SK-N-DZ (cell line): ENCODE measurements around the gene NFKB1.

Experiments
- DNase-seq: peaks from one replicate; pipeline ENCODE4 v3.0.0-alpha.2; 2015; ENCODE audit warnings: low spot score

NFKB1 gene

GRCh38 chr4:102500352-102500695 is 835 bp upstream of the NFKB1 start:
- DNase-seq: peak; percentile 17

- peak; percentile 47 for DNase-seq
Measured at GRCh38 chr4:102501447-102501696, 213 bp downstream of the NFKB1 start.

GRCh38 chr4:102502543-102502818 is 1.3 kb downstream of the NFKB1 start:
- DNase-seq: no peak

GRCh38 chr4:102503301-102503746 is 2.2 kb downstream of the NFKB1 start:
- no peak for DNase-seq

DNA sequence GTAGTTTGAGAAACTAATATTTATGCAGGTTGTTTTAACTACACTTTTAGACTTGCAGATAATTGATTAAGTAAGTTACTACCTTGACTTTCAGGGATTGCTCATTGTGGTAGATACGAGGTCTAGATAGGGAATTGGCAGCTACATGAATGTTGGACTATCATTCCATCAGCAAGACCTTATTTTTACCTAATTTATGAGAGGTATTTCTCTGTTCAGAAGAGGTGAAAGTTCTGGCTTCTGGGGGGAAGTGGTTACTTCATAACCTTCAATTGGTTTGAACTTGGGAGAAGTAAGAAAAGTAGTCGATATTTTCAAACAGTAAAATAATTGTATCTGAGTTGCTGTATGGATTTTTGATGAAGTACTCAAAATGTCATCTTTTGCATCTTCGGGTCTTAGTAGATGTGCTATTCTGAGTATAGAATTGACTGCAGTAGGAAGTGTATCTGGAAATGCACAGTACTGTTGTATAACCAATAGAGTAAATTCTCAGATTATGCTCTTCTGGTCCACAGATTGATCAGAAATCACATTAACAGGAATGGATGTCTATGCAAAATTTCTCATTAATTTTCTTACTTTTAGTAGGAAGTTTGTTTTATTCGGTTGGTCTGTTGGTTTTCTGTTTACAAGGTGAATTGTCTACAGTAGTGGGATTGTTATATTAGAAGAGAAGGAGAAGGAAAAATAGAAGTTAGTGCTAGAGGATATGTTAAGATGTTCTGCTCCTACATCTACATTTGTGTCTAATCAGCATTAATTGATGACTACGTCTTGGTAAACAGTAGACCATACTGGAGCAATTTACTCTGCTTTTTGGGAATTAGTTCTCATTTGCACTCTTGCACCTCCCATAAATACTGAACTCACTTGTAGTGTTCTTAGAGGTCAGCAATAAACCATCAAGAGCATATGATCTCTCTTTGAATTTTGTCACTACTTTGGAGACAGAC is 3.0 kb downstream of the NFKB1 start:
- no peak for DNase-seq

- DNase-seq: no peak
Measured at GRCh38 chr4:102504941-102505340, 3.8 kb downstream of the NFKB1 start.

GRCh38 chr4:102505708-102506107 is 4.5 kb downstream of the NFKB1 start:
- no peak for DNase-seq

DNA sequence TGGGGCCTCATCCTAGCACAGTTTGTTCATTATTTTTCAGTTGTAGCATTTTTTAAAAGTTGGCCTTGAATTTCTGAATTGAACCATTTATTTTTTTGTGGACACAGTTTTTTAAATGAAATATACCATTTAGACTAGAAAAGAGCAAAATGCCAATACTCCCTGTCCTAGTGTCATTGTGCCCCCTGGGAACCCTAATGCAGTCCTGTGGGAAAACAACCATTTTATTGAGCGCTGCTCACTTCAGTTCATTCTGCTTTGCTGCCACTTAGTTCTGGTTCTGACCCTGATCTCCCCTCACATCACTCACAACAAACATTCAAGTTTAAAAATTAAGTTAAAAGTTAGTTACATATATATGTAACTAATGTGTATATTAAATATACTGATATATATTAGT is 5.4 kb downstream of the NFKB1 start:
- no peak for DNase-seq

DNA sequence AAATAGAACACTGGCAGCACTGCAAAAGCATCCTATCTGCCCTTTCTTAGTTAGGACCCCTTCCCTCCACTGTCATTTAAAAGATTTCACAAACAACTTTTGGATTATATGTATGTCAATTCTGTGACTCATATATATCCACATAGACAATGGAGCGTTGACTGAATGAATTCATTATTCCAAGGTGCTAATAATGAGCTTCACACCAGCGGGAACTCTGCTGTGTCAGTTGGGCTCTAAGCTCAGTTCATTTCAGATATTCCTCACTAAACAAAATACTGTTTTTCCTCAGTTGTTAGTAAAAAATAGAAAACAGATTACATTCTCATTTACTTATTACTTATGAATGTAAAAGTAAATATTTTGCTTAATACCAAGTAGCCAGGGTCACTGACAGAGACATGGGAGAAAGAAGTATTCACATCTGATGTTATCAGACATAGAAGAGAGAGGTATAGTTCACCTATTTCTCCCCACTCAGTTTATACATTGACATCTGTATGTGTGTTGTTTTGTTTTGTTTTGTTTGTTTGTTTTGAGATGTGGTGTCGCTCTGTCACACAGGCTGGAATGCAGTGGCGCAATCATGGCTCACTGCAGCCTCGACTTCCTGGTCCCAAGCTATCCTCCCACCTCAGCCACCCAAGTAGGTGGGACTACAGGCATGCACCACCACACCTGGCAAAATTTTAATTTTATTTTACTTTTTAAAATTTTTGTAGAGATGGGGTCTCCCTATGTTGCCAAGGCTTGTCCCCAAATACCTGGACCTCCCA is 10.9 kb downstream of the NFKB1 start:
- no peak for DNase-seq

- no peak for DNase-seq
Measured at GRCh38 chr4:102514298-102514964, 13.3 kb downstream of the NFKB1 start.

- DNase-seq: no peak
Measured at GRCh38 chr4:102517753-102518152, 16.6 kb downstream of the NFKB1 start.

- no peak for DNase-seq
Measured at GRCh38 chr4:102518703-102519131, 17.6 kb downstream of the NFKB1 start.

DNA sequence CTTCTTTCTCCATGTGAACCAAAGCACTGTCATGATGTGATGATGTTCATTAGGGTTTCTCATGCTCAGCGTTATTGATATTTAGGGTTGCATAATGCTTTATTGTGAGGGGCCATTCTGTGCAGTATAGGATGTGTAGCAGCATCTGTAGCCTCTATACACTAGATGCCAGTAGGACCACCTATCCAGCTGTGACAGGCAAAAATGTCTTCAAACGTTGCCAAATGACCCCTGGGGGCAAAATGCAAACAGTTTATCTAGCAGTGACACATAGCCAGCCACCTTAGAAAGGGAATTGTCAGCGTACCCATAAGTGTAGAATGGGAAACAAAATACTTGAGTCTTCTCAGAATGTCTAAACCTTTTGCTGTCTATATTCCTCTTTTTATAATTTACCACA is 18.8 kb downstream of the NFKB1 start:
- DNase-seq: no peak

DNA sequence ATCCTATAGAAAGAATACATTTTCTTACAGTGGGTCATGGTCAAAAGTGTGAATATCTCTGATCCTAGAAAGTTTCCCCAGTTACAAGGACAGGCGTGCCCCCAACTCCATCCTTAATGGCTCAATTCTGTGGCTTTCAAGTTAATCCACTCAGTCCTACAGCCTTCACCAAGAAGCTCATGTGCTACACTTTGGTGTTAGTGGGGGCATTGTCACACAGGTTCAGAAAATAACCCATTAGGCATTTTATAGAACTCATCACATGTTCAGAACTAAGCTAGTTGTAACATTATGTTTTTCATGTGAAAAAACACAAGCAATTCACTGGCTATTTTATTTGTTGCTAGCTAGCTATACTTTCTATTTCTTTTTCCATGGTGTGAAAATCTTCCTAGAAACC is 20.4 kb downstream of the NFKB1 start:
- no peak for DNase-seq

GRCh38 chr4:102522031-102522440 is 20.9 kb downstream of the NFKB1 start:
- DNase-seq: no peak

- DNase-seq: no peak
Measured at GRCh38 chr4:102524691-102525090, 23.5 kb downstream of the NFKB1 start.

GRCh38 chr4:102525097-102525496 is 23.9 kb downstream of the NFKB1 start:
- no peak for DNase-seq

DNA sequence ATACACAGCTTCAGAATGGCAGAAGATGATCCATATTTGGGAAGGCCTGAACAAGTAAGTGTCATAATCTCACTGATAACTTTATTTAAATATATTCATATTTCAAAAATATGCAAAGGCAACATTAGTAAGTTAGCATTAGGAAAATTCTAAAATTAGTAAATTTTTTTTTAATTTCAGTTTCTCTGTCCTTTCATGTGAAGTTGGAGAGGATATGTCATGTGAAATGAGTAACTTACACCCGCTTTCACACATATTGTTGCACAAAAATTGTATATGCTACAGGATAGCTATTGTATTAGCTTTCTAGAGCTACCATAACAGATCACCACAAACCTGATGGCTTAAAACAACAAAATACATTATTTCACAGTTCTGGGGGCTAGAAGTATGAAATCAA is 24.3 kb downstream of the NFKB1 start:
- no peak for DNase-seq

DNA sequence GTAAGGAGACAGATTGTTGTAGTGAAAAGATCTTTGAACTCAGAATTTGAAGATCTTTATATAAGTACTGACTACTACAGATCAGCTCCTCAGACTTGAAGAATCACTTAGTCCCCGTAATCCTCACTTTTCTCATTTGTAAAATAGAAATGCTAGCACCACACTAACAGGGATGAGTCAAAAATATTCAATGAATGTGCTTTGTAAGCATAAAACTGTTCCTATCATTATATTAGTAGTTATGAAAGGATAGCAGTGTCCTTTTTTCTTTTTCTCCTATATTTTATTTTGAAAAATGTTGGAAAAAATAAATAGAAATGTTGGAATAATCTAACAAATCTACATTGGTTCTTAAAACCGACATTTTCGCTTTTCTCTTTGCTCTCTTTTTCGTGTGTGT is 25.4 kb downstream of the NFKB1 start:
- DNase-seq: no peak

DNA sequence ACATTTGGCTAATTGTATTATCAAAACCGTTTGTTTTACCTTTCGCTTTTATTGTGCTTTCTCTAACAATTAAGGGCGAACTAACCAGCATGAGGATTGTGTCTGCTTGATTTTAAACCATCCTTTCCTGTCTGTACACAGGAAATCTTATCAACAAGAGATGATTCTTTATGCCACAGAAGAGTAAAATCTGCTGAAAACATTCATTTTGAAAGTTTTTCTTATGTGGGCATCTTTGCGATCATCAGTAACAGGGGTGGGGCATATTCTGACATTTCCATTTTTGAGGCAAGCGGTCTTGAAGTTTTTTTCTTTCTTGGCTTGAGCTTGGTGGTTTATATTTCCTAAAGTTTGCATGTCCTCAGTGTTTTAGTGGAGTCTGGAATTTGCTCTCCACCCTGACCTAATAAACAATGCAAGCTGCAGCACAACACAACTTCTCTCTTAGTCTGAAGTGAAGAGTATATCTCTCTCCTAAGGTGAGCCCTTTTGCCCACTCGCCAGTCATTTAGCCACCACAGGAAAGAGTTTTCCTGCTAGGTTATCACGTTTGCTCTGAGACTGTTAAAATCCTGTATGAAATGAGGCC is 26.6 kb downstream of the NFKB1 start:
- no peak for DNase-seq

DNA sequence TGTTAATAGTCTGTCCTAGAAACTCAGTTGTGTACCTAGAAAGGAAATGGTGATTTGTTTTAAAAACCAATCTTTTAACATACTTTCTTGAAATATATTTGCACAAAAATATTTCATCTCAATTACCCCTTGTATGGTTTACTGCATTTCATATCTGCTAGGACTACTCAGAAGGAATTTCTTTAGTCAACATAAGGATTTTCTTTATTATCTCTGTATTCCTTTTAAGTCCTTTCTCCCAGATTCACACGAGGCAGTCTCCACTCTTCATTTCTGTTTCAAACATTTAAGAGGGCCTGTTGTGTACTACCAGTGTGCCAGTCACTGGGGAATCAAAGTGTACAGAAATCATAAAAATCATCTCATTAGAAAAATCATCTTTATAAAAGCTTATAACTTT is 28.8 kb downstream of the NFKB1 start:
- DNase-seq: no peak

GRCh38 chr4:102530986-102531385 is 29.8 kb downstream of the NFKB1 start:
- no peak for DNase-seq
